ENCODE measurements around the gene PLEKHG7. TPM values are rescaled to one million over a fixed set of nuclear protein-coding genes. Genes with fewer than 3 reads are reported as not detected.
"Not testable (repeated sequence)": the region's sequence is repeated elsewhere in the genome, so short reads cannot be mapped to it uniquely, and the experiment has no call there.

The PLEKHG7 gene
- total and polyA plus RNA-seq, 8 donors: 0.16 to 1.3 (median 0.40) TPM

DNA sequence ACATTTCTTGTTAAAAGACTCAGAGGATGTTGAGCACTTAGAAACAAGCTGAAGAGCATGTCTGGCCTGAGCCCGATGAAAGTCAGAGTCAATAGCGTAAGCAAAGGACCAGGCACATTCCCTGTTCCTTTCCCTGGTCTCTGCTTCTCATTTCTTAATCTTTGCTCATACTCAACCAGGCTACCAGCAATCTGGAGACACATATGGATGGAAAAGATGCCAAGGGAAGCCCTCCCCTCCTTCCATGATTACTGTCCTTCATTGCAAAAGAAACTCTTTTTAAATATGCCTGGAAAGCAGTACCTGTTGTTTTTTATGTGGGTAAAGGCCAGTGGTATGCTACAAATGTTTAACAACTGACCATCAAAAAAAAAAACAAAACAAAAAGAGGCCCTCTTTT lies 44.2 kb upstream of the PLEKHG7 start:
- DNase-seq (no peak), ATAC-seq (no peak)
- Histone ChIP-seq H3K4me3 (no peak overlapping the region), H3K27ac (no peak overlapping the region), H3K27me3 (no peaks in the 10 kb centered on the region), H3K4me1 (no peaks in the 10 kb centered on the region), H3K36me3 (no peaks in the 10 kb centered on the region), H3K9me3 (no peaks in the 10 kb centered on the region)
- intact Hi-C loops (cut with DNase I): no loop called here
- no peak for TF ChIP-seq CTCF (IDR thresholded peaks at IDR 0.05)

DNA sequence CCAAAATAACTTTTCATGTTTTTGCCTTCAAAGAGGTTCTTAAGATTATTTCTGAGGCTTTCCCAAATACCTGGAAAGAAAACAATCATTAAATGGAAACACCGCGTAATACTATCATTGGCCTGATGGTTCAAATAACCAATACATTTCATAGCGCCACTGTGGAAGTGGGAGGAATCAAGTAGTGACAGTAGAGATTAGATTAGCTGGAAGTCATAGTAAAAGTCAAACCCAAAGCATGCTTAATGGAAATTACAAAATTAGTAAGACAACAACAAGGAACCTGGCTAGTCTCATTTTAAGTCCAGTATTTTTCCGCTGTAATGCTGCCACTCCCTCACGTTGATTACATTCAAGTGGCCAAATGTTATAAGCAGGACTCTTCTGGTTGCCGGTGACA lies 41.5 kb upstream of the PLEKHG7 start:
- no peak overlapping the region for H3K4me3 ChIP-seq
- no peak overlapping the region for H3K27ac ChIP-seq
- no peak for TF ChIP-seq CTCF (IDR thresholded peaks at IDR 0.05)
- no peaks in the 10 kb centered on the region for H3K4me1 ChIP-seq
- no peaks in the 10 kb centered on the region for H3K27me3 ChIP-seq
- ATAC-seq (no peak), DNase-seq (no peak)
- intact Hi-C loops (cut with DNase I): no loop called here
- H3K9me3 ChIP-seq: no peaks in the 10 kb centered on the region
- no peaks in the 10 kb centered on the region for H3K36me3 ChIP-seq

DNA sequence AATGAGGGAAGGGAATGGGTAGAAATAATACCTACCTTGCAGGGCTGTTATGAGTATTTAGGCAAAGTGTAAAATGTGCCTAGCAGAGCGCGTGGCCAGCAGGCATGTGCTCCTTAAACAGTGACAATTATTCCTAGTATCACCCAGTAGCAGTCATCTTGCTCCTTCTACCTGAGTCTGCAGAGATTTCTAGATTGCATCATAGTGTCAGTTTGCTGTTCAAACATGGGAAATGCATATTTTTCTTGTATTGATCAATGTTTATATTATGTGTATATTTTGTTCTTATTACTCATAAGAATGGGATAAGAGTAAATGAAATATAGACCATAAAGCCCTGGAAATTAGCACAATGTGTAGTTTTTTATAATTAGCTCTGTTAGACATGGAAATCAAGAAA lies 37.3 kb upstream of the PLEKHG7 start:
- no peaks in the 10 kb centered on the region for H3K4me1 ChIP-seq
- no peak overlapping the region for H3K27ac ChIP-seq
- H3K27me3 ChIP-seq: no peaks in the 10 kb centered on the region
- TF ChIP-seq CTCF (IDR thresholded peaks at IDR 0.05): no peak
- intact Hi-C loops (cut with DNase I): no loop called here
- no peaks in the 10 kb centered on the region for H3K9me3 ChIP-seq
- DNase-seq: no peak
- no peak for ATAC-seq
- no peaks in the 10 kb centered on the region for H3K36me3 ChIP-seq
- H3K4me3 ChIP-seq: no peak overlapping the region

DNA sequence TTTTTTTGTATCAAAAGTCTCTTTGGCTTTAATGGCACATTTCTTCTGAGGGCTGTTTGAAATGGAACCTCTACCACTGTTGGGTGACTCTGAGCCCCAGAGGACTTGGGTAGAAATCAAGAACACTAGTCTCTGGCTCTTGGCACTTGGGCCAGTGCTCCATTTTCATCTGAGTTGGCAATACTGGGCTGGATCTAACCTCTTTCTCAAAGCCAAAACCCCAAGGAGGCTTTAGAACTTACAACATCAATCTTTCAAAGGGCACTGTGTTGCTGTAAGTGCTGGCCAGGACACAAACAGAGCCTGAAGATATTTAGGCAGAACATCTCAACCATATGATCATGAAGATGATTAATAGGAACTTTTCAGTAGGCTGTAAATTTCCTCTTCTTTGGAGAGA lies 34.0 kb upstream of the PLEKHG7 start:
- Histone ChIP-seq H3K27me3 (no peaks in the 10 kb centered on the region), H3K4me3 (no peak overlapping the region), H3K36me3 (no peaks in the 10 kb centered on the region), H3K4me1 (no peaks in the 10 kb centered on the region), H3K9me3 (no peaks in the 10 kb centered on the region), H3K27ac (no peak overlapping the region)
- TF ChIP-seq CTCF (IDR thresholded peaks at IDR 0.05): no peak
- intact Hi-C loops (cut with DNase I): no loop called here
- no peak for DNase-seq
- no peak for ATAC-seq

- intact Hi-C loops (cut with DNase I); H3K27me3 ChIP-seq: not testable (repeated sequence)
These were observed 31.3 kb upstream of the PLEKHG7 start for GRCh38 chr12:92671524-92671923.

GRCh38 chr12:92673756-92674155 lies 29.0 kb upstream of the PLEKHG7 start:
- Histone ChIP-seq H3K27ac (no peak overlapping the region), H3K27me3 (no peaks in the 10 kb centered on the region), H3K4me1 (no peaks in the 10 kb centered on the region), H3K9me3 (no peaks in the 10 kb centered on the region), H3K36me3 (no peaks in the 10 kb centered on the region), H3K4me3 (no peak overlapping the region)
- no peak for TF ChIP-seq CTCF (IDR thresholded peaks at IDR 0.05)
- ATAC-seq (no peak), DNase-seq (no peak)
- intact Hi-C loops (cut with DNase I): no loop called here

More at GRCh38 chr12:92671524-92671923, 31.3 kb upstream of the PLEKHG7 start:
- H3K4me1 ChIP-seq, H3K4me3 ChIP-seq, ATAC-seq, H3K9me3 ChIP-seq, H3K27ac ChIP-seq, DNase-seq, H3K36me3 ChIP-seq: not testable (repeated sequence)

Data from left lung (tissue), 10 donors.